A673 (cell line): Measurements from ENCODE around the gene HSD11B1L. TPM values are rescaled to one million over a fixed set of nuclear protein-coding genes. Genes with fewer than 3 reads are reported as not detected.

Source experiments
- BruUV-seq: library from RNA; stranded (reverse); fragments of 400-500 nt; replicated peaks from 2 replicates; lab custom pipeline; 2021; lab: Mats Ljungman, UMichigan
- CTCF ChIA-PET: fragments of 300-600 bp; sonication (Branson Sonifier 250); formaldehyde crosslinking; loops from one replicate; lab custom pipeline; 2022; ENCODE audit warnings: antibody characterized with exemption; lab: Charles Lee
- POLR2A ChIA-PET: fragments of 300-600 bp; sonication (Branson Sonifier 250); formaldehyde crosslinking; loops from one replicate; lab custom pipeline; 2022; ENCODE audit warnings: antibody characterized with exemption; ENCODE audit not compliant: low non-redundant PET; lab: Charles Lee
- DNase-seq: peaks from one replicate; pipeline ENCODE4 v3.0.0-alpha.2; 2015; ENCODE audit warnings: low spot score
- H3K27ac ChIP-seq: fragments of 200-600 bp; sonication (generic); 2 replicates; pipeline ENCODE4 v1.5.1; 2016; ENCODE audit warnings: mixed run types, low read depth, mild to moderate bottlenecking, mixed read lengths, antibody characterized with exemption, low read length; ENCODE audit not compliant: poor library complexity, severe bottlenecking
- H3K27me3 ChIP-seq: fragments of 200-600 bp; sonication (generic); replicated peaks from 2 replicates; pipeline ENCODE4 v1.6.1; 2017; ENCODE audit warnings: mixed run types, low read depth, mild to moderate bottlenecking, mixed read lengths, antibody characterized with exemption, low read length; ENCODE audit not compliant: insufficient read depth, poor library complexity
- H3K36me3 ChIP-seq: fragments of 200-600 bp; sonication (generic); 2 replicates; pipeline ENCODE4 v1.6.1; 2016; ENCODE audit warnings: mixed run types, mild to moderate bottlenecking, mixed read lengths, antibody characterized with exemption, low read length; ENCODE audit not compliant: insufficient read depth, poor library complexity, severe bottlenecking
- H3K4me1 ChIP-seq: fragments of 200-600 bp; sonication (generic); 2 replicates; pipeline ENCODE4 v1.6.1; 2017; ENCODE audit warnings: mixed run types, mild to moderate bottlenecking, mixed read lengths, antibody characterized with exemption, low read length; ENCODE audit not compliant: insufficient read depth, poor library complexity, severe bottlenecking
- H3K4me3 ChIP-seq: fragments of 200-600 bp; sonication (generic); 2 replicates; pipeline ENCODE4 v1.5.1; 2016; ENCODE audit warnings: low read depth, mixed run types, mild to moderate bottlenecking, mixed read lengths, low read length; ENCODE audit not compliant: poor library complexity, severe bottlenecking
- H3K9me3 ChIP-seq: fragments of 200-600 bp; sonication (generic); 2 replicates; pipeline ENCODE4 v1.6.1; 2016; ENCODE audit warnings: mixed run types, low read depth, mild to moderate bottlenecking, mixed read lengths, antibody characterized with exemption, low read length; ENCODE audit not compliant: poor library complexity, severe bottlenecking
- EZH2 ChIP-seq: fragments of 200-600 bp; sonication (generic); IDR thresholded peaks from 2 replicates; pipeline ENCODE4 v1.6.1; 2017; ENCODE audit warnings: borderline replicate concordance, low read depth, mild to moderate bottlenecking, mixed read lengths, antibody characterized with exemption, low read length; ENCODE audit not compliant: poor library complexity, severe bottlenecking
- intact Hi-C: fragments of 100-400 bp; cut with micrococcal nuclease; formaldehyde crosslinking; loops from one replicate; pipeline ENCODE4 v1.10.0; 2022; ENCODE audit not compliant: unreplicated experiment
- total RNA-seq: library from RNA; stranded (reverse); gene quantifications from 2 replicates; pipeline ENCODE4 v1.2.3, GENCODE V29; 2021
- TF ChIP-seq, protein P1 (sequence below): fragments of 300-800, 200-600 bp; sonication (generic); conservative IDR thresholded peaks from 2 replicates; pipeline ENCODE4 v1.5.1; 2017; ENCODE audit warnings: low read depth, mild to moderate bottlenecking, antibody characterized with exemption, low read length, moderate library complexity, mixed read lengths

The HSD11B1L gene
- total RNA-seq, 1 experiment from 2014 or later = 5.7 TPM

- Histone ChIP-seq H3K27me3 (no peaks in the 10 kb centered on the region), H3K4me1 (peaks cover 8% of the 10 kb centered on the region), H3K27ac (no peak overlapping the region), H3K36me3 (peaks cover 76% of the 10 kb centered on the region), H3K4me3 (no peak overlapping the region), H3K9me3 (no peaks in the 10 kb centered on the region)
- intact Hi-C loops = no loop called here
- no peak for TF ChIP-seq EZH2
- TF ChIP-seq, protein P1, sequence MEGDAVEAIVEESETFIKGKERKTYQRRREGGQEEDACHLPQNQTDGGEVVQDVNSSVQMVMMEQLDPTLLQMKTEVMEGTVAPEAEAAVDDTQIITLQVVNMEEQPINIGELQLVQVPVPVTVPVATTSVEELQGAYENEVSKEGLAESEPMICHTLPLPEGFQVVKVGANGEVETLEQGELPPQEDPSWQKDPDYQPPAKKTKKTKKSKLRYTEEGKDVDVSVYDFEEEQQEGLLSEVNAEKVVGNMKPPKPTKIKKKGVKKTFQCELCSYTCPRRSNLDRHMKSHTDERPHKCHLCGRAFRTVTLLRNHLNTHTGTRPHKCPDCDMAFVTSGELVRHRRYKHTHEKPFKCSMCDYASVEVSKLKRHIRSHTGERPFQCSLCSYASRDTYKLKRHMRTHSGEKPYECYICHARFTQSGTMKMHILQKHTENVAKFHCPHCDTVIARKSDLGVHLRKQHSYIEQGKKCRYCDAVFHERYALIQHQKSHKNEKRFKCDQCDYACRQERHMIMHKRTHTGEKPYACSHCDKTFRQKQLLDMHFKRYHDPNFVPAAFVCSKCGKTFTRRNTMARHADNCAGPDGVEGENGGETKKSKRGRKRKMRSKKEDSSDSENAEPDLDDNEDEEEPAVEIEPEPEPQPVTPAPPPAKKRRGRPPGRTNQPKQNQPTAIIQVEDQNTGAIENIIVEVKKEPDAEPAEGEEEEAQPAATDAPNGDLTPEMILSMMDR = no peak
- no TSS peak for BruUV-seq
- DNase-seq = no peak
- POLR2A ChIA-PET = interaction anchor here (0.6 kb wide), 1 partner anchor 22 kb away, joined by 3 read pairs; no protein-coding TSS in a partner anchor
- CTCF ChIA-PET = no interaction called here
Measured at GRCh38 chr19:5694167-5694955, 13.5 kb downstream of the HSD11B1L start.

DNA sequence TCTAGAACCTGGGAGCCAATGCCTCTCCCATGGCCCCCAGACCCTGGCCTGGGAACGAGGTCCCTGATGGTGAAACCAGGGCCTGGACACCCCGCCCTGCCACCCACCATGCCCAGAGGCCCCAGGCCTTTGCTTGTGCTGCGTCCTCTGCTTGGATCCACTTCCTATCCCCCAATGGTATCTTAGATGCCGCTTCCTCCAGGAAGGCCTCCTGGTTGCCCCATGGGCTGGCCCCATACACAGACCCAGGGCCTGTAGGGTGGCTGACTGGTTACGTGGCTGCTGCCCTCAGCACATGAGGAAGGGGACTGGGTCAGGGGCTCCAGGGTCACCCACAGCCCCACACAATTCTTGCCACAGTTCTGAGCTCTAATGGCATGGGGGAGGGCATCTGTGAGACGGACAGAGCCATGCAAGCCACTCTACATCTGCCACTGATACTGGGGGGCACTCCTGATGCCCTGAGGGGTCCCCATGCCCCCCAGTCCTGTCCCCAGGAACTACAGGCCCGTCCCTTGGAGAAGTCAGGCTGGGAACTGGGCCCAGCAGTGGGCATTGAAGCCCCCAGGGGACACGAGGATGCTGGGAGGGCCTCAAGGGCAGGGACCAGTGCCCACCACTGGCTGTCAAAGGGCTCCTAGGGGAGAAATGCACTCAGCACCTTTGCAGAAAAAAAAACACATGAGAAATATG, 14.3 kb downstream of the HSD11B1L start:
- no peak overlapping the region for H3K27ac ChIP-seq
- ChIA-PET CTCF (no interaction called here), POLR2A (interaction anchor here (0.6 kb wide), 1 partner anchor 21 kb away, joined by 3 read pairs; no protein-coding TSS in a partner anchor)
- no peak for DNase-seq
- no peaks in the 10 kb centered on the region for H3K9me3 ChIP-seq
- intact Hi-C loops = no loop called here
- peaks cover 8% of the 10 kb centered on the region for H3K4me1 ChIP-seq
- TF ChIP-seq EZH2 = no peak
- TF ChIP-seq, protein P1 = no peak
- H3K27me3 ChIP-seq = no peaks in the 10 kb centered on the region
- peaks cover 83% of the 10 kb centered on the region for H3K36me3 ChIP-seq
- no TSS peak for BruUV-seq
- H3K4me3 ChIP-seq = no peak overlapping the region

- Histone ChIP-seq H3K4me1 (peaks cover 8% of the 10 kb centered on the region), H3K27me3 (no peaks in the 10 kb centered on the region), H3K9me3 (no peaks in the 10 kb centered on the region), H3K27ac (no peak overlapping the region), H3K4me3 (no peak overlapping the region), H3K36me3 (peaks cover 90% of the 10 kb centered on the region)
- TF ChIP-seq, protein P1 = no peak
- no peak for TF ChIP-seq EZH2
- POLR2A ChIA-PET = no interaction called here
- no TSS peak for BruUV-seq
- no peak for DNase-seq
- CTCF ChIA-PET = no interaction called here
- intact Hi-C loops = no loop called here
Measured at GRCh38 chr19:5695649-5696195, 14.9 kb downstream of the HSD11B1L start.
